GM13977 (cell line): Measurements from ENCODE around the gene OXTR.

Experiments used
- DNase-seq: peaks from one replicate; pipeline ENCODE4 v3.0.0; 2012; ENCODE audit warnings: low spot score
- in situ Hi-C: fragments of 300-500 bp; cut with MboI; formaldehyde crosslinking; loops from one replicate; pipeline ENCODE4 v1.12.0; 2022; ENCODE audit warnings: low sequenced_read_pairs, low pct_unique_long_range_greater_than_20kb, mixed read lengths, inconsistent platforms; ENCODE audit not compliant: unreplicated experiment
- TF ChIP-seq, protein P1 (sequence below): IDR thresholded peaks from 2 replicates; pipeline ENCODE4 v1.5.1; 2012; ENCODE audit warnings: mild to moderate bottlenecking, control low read depth; ENCODE audit not compliant: insufficient read depth; ENCODE audit errors: extremely low read depth, missing control alignments

OXTR gene

DNA sequence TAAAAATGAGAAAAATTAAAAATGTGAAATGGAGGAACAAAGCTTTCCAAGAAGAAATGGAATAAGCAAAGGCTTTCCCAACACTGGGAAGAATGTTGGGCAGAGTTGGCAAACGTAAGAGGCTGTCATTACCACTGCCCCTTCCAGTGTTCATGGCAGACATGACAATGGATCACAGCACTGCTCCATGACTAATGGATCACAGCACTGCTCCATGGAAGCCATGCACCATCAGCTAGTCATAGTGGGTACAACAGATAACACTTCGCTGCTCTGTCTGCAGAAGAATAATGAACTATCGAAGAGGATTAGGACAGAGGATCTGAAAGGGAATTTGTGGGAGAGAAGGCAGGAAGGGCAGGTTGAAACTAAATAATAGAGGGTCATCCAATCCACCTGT lies 30.8 kb downstream of the OXTR start:
- in situ Hi-C loops = no loop called here
- no peak for DNase-seq
- TF ChIP-seq, protein P1, sequence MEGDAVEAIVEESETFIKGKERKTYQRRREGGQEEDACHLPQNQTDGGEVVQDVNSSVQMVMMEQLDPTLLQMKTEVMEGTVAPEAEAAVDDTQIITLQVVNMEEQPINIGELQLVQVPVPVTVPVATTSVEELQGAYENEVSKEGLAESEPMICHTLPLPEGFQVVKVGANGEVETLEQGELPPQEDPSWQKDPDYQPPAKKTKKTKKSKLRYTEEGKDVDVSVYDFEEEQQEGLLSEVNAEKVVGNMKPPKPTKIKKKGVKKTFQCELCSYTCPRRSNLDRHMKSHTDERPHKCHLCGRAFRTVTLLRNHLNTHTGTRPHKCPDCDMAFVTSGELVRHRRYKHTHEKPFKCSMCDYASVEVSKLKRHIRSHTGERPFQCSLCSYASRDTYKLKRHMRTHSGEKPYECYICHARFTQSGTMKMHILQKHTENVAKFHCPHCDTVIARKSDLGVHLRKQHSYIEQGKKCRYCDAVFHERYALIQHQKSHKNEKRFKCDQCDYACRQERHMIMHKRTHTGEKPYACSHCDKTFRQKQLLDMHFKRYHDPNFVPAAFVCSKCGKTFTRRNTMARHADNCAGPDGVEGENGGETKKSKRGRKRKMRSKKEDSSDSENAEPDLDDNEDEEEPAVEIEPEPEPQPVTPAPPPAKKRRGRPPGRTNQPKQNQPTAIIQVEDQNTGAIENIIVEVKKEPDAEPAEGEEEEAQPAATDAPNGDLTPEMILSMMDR = no peak

DNA sequence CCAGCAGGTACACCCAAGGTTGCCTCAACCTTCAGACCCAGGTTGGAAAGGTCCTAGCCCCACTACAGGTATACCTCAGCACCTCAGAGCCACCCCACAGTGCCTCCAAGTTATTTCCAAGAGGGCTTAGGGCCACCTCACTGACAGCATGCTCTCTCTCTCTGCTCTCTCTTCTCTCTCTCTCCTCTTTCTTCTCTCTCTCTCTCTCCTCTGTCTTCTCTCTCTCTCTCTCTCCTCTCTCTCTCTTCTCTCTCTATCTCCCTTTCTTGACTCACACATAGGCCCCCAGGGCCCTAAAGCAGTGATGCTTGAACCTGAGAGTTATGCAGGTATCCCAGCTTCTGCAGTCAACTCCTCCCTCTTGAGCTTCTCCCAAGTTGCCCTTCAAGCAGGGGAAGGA lies 31.6 kb downstream of the OXTR start:
- in situ Hi-C loops = no loop called here
- no peak for DNase-seq
- TF ChIP-seq, protein P1 = no peak

DNA sequence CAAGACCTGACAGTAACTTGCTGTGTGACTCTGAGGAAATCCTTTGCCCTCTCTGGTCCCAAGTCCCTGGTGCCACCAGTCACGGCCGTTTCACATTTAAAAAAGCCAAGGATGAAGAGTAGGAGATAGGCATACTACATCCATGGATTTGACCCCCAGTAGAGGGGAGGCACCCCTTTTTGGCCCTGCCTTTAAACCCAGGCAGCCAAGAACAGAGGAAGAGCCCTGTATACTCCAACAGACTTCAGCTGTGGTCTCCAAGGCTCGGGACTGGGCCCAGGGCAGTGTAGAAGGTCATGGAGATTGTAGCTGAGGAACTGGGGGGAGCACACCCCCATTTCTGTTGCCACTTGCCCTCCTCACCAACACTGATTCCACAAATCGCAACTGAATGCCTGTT lies 32.1 kb downstream of the OXTR start:
- TF ChIP-seq, protein P1 = no peak
- in situ Hi-C loops = no loop called here
- no peak for DNase-seq

DNA sequence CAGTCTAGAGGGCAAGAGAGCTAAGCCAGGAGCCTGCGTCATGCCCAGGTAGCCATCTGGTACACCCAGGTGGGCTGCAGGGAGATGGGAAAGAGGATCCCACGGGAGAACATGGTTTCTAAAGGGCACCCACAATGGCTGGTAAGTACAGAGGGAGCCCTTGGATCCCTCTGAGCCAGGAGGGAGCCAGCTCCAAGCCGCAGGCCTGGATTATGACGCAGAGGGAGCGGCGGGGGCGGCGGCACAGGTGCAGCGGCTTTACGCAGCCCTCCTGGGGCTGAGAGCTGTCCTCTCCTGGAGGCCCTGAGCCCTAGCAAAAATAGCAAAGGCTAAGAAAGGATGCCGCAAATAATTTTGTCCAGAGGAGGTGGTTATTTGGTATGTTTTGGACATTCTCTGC lies 33.0 kb downstream of the OXTR start:
- TF ChIP-seq, protein P1 = no peak
- in situ Hi-C loops = no loop called here
- DNase-seq = no peak

DNA sequence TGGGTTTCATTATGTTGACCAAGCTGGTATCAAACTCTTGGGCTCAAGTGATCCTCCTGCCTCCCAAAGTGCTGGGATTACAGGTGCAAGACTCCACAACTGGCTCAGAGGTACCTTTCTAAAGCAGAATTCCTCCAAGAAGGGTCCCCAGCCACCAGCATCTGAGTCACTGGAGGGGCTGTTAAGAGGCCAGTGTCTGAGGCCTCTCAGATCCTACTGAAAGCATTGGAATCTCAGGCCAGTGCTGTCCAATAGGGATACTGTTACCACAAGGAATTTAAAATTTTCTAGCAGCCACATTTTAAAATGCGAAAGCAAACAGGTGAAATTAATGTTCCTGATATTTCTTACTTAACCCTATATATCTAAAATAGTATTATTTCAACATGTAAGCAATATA lies 34.5 kb downstream of the OXTR start:
- in situ Hi-C loops = no loop called here
- DNase-seq = no peak
- TF ChIP-seq, protein P1 = no peak

DNA sequence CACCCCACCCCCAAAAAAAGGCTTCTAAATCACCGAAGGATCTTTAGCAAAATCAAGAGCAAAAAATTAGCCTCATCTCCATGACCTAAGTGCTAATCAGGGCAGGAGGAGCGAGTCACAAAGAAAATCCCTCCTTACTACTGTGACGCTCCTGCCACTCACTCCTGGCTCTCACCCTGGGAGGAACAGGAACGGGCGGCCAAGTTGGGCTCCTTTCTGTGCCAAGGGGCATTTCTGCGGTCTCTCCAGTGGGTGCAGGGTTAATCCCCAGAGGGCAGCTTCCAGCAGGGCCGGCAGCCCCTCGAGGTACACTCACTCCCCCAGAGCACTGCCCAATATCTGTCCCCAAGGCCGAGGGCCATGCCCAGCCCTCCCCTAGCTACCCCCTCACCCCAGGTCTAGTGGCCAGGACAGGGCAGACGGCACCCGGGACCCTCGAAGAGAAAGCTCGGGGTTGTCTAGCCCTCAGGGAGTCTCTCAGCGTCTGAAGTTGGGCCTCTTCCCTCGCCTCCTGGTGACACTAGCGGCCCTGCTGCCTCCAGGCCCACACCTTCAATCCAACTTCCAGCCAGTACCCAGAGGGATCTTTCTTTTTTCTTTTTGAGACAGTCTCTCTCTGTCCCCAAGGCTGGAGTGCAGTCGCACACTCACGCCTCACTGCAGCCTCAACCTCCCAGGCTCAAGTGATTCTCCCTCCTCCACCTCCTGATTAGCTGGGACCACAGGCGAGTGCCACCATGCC lies 35.1 kb downstream of the OXTR start:
- no peak for DNase-seq
- in situ Hi-C loops = no loop called here
- TF ChIP-seq, protein P1 = no peak
